ENCODE data around the gene STRIP2. TPM values are rescaled to one million over a fixed set of nuclear protein-coding genes. Genes with fewer than 3 reads are reported as not detected.

STRIP2 gene
- total and polyA plus RNA-seq, 9 of the 15 experiments (the other 6 are each of a cell fraction or from before 2014, with no cell fraction given): 10.1 to 81.8 (median 42.3) TPM

DNA sequence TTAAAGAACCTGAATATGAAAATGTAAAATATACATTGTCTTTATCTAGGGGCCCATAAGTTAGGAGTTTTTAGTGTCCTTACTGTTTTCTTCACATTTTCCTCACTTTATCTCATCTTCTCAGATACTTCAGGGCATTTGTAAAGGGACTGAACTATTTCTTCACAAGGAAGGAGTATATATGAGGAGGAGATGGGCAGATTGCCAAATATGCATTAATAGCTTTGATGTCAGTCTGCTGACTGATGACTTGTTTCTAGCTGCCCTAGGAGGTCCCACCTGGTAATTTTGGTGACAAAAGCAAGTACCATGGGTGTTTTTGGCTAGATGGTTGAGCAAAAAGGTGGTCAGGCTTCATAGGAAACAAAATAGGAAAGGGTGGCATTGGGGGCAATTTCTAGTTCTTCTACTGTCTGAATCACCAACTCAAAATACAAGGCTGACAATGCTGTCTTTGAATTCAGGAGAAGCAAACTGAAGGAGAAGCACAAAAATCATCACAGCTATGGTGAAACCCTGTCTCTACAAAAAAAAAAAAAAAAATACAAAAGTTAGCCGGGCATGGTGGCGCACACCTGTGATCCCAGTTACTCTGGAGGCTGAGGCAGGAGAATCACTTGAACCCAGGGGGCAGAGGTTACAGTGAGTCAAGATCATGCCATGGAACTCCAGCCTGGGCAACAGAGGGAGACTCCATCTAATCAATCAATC is 10.4 kb upstream of the STRIP2 start:
- POLR2A ChIA-PET: interaction anchor here (1.5 to 3.7 kb wide), 3 partner anchors 11 to 28 kb away, joined by 4 to 44 read pairs (median 13); partner anchors contain the start of gene STRIP2
- FAIRE-seq (peak; percentile 40), DNase-seq (ENCODE audit: extremely low read depth in 1 of 4, low spot score in 3 of 4) (peak; percentile 67 to 87 (median 72)), ATAC-seq (peak; percentile 80)
- no peaks in the 10 kb centered on the region for H3K9me3 ChIP-seq (replicated peaks; ENCODE audit: control insufficient read depth, insufficient read depth, low read depth, low read length)
- CTCF ChIA-PET (ENCODE audit: low intra/inter-chr PET ratio): interaction anchor here (0.6 kb wide), 1 partner anchor 158 kb away, joined by 4 read pairs; no protein-coding TSS in a partner anchor
- in situ Hi-C loops (cut with MboI) (no loop called here), intact Hi-C loops (cut with micrococcal nuclease) (loop anchor here (2.0 kb wide), 1 partner anchor 15 kb away; no protein-coding TSS in a partner anchor)
- H4K20me1 ChIP-seq (replicated peaks; ENCODE audit: control insufficient read depth, insufficient read depth, low read length): no peaks in the 10 kb centered on the region
- BruUV-seq (replicated peaks): no TSS peak
- H3K4me3 ChIP-seq: no peak overlapping the region
- 100% methylated on average over 2 of the region's 2 CpGs for WGBS (ENCODE audit: insufficient coverage, low coverage, missing lambda C conversion rate)
- no peaks in the 10 kb centered on the region for H3K27me3 ChIP-seq (ENCODE audit: control insufficient read depth in 2 of 2, insufficient read depth in 2 of 2, low read length in 2 of 2)
- no peaks in the 10 kb centered on the region for H3K36me3 ChIP-seq (ENCODE audit: control insufficient read depth, insufficient read depth, low read length)
- no peaks in the 10 kb centered on the region for H3K79me2 ChIP-seq (ENCODE audit: control insufficient read depth, insufficient read depth, low read length)
- peaks cover 7 to 23% of the 10 kb centered on the region in 2 experiments; a peak in 4 of 5 replicates for H3K4me1 ChIP-seq (replicated peaks in 1 of 2; ENCODE audit: control insufficient read depth in 2 of 2, insufficient read depth in 2 of 2, low read length in 2 of 2)
- no peak overlapping the region for H3K27ac ChIP-seq (ENCODE audit: extremely low read depth, low read depth, low read length)
- H3K4me2 ChIP-seq (ENCODE audit: insufficient read depth, low read length): no peak overlapping the region; the same call in 1 of the 2 replicates
- H3K9ac ChIP-seq (ENCODE audit: insufficient read depth in 1 of 2, low read depth in 2 of 2, low read length in 2 of 2): no peak overlapping the region
- no peaks in the 10 kb centered on the region for H3K9me1 ChIP-seq (ENCODE audit: control insufficient read depth, insufficient read depth, low read length)
- no peak overlapping the region for H2AFZ ChIP-seq (ENCODE audit: low read depth, low read length)
- TF ChIP-seq RHOXF2B (CRISPR knock-in tag; conservative IDR thresholded peaks at IDR 0.05): 0 out of 2 replicates have a peak, but pooled peaks have one; percentile 34
- peak; percentile 86 for TF ChIP-seq CBFA2T3 (IDR thresholded peaks at IDR 0.05)
- TF ChIP-seq ATF1 (CRISPR knock-in tag; IDR thresholded peaks at IDR 0.05): no peak
- peak; percentile 49 for TF ChIP-seq ATF1 (tag; IDR thresholded peaks at IDR 0.05)
- TF ChIP-seq, protein P1, sequence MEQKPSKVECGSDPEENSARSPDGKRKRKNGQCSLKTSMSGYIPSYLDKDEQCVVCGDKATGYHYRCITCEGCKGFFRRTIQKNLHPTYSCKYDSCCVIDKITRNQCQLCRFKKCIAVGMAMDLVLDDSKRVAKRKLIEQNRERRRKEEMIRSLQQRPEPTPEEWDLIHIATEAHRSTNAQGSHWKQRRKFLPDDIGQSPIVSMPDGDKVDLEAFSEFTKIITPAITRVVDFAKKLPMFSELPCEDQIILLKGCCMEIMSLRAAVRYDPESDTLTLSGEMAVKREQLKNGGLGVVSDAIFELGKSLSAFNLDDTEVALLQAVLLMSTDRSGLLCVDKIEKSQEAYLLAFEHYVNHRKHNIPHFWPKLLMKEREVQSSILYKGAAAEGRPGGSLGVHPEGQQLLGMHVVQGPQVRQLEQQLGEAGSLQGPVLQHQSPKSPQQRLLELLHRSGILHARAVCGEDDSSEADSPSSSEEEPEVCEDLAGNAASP (IDR thresholded peaks at IDR 0.05): no peak
- no peak for TF ChIP-seq SRSF9 (IDR thresholded peaks at IDR 0.05; ENCODE audit: borderline replicate concordance, low read depth, low read length)
- TF ChIP-seq CHAMP1 (IDR thresholded peaks at IDR 0.05): no peak
- TF ChIP-seq ZNF57 (CRISPR knock-in tag; IDR thresholded peaks at IDR 0.05): no peak
- TF ChIP-seq ZNF668 (CRISPR knock-in tag; IDR thresholded peaks at IDR 0.05): no peak
- TF ChIP-seq ZNF395 (CRISPR knock-in tag; IDR thresholded peaks at IDR 0.05): no peak
- no peak for TF ChIP-seq E2F3 (CRISPR knock-in tag; IDR thresholded peaks at IDR 0.05)
- no peak for TF ChIP-seq ZNF217 (CRISPR knock-in tag; IDR thresholded peaks at IDR 0.05)
- peak; percentile 99 for TF ChIP-seq NFIC (IDR thresholded peaks at IDR 0.05)
- no peak for TF ChIP-seq ZNF644 (tag; IDR thresholded peaks at IDR 0.05; ENCODE audit: low read depth)
- peak in 1 of 2 experiments; percentile 87; a peak in 2 of 4 replicates for TF ChIP-seq RCOR1 (IDR thresholded peaks at IDR 0.05; ENCODE audit: borderline replicate concordance in 1 of 2, low read depth in 2 of 2, low read length in 2 of 2)
- TF ChIP-seq HMGXB4 (CRISPR knock-in tag; IDR thresholded peaks at IDR 0.05): no peak

Data from K562 (cell line).